Measurements from ENCODE around the gene ADAMTSL3. TPM values are rescaled to one million over a fixed set of nuclear protein-coding genes. Genes with fewer than 3 reads are reported as not detected.
"Not testable (repeated sequence)": the region's sequence is repeated elsewhere in the genome, so short reads cannot be mapped to it uniquely, and the experiment has no call there.

Gene ADAMTSL3
- total RNA-seq, 2 donors from 2014 or later, result 1.6 to 8.7 TPM

- DNase-seq, result no peak
- no peak for ATAC-seq
- intact Hi-C loops (cut with DNase I, micrococcal nuclease), result no loop called here
Measured at GRCh38 chr15:83694015-83694414, 40.1 kb downstream of the ADAMTSL3 start.

GRCh38 chr15:83694536-83694935, 40.6 kb downstream of the ADAMTSL3 start:
- intact Hi-C loops (cut with DNase I, micrococcal nuclease), result no loop called here

DNA sequence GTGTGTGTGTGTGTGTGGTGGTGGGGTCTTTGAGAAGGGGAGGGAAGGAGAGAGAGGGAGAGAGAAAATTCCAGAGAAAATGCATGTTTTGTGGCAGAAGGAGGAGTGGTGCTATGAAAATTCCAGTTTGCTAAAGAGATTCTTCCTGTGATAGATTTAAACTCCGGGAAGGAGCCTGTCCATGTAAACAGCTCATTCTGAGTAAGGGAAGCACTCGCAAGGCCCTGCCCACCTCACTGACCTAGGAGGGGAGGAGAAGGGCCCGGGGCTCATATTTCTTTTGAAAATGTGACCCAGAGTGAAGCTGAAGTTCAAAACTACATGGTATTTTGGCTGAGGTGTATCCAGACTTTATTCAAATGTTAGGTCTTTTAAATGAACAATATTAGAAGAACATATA, 41.3 kb downstream of the ADAMTSL3 start:
- intact Hi-C loops (cut with DNase I, micrococcal nuclease), result no loop called here
- DNase-seq (no peak), ATAC-seq (no peak)

More at GRCh38 chr15:83694536-83694935, 40.6 kb downstream of the ADAMTSL3 start:
- no peak for DNase-seq
- ATAC-seq, result no peak

- ATAC-seq (no peak), DNase-seq (no peak)
- intact Hi-C loops (cut with DNase I, micrococcal nuclease), result no loop called here
Measured at GRCh38 chr15:83695901-83696425, 42.0 kb downstream of the ADAMTSL3 start.

DNA sequence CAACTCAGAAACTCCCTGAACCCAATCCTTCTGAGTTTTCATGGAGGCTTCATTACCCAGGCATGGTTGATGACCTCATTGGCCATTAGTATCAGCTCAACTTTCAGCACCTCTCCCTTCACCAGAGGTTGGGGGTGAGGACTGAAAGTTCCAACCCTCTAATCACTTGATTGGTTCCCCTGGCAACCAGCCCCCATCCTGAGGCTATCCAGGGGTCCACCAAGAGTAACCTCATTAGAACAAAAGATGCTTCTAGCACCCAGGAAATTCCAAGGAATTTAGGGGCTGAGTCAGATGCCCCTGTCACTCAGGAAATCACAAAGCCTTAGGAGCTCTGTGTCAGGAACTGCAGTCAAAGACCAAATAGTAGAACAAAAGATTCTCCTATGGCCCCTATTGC, 43.8 kb downstream of the ADAMTSL3 start:
- ATAC-seq (no peak), DNase-seq (no peak)
- intact Hi-C loops (cut with DNase I, micrococcal nuclease), result no loop called here

DNA sequence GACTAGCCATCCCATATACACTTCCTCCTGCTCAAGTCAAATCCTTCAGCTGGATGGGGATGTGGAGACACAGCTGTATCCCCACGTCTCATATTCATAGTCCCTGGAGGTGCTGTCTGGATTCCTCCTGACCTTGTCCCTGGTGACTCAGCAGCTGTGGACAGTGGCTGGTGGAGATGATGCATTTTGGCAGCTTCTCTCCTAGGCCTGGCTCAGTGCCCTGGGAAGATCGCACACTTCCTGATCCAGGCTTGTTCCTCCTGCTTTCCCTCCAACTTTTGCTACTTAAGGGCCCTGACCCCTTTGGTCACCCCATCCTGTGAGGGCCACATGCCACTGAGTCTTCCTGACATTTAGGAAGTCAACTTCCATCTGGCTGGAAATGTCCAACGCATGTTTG, 44.4 kb downstream of the ADAMTSL3 start:
- ATAC-seq (no peak), DNase-seq (peak in 1 of 2 donors; percentile 11)
- intact Hi-C loops (cut with DNase I, micrococcal nuclease), result no loop called here

DNA sequence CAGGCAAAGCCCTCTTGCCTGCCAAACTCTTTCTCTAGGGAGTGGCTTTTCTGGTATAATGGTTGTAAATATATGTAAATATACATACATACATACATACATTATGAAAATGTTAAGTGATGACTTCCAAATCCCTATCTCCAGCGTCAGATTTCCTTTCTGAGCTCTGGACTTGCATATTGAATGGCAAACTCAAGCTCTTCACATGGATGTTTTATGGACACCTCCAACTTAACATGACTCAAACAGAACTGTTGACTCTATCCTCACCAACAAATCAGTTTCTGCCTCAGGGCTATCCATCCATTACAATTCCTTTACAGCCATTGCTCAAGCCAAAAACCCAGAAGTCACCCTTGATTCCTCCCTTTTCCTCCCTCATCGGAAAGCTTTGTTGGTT, 45.1 kb downstream of the ADAMTSL3 start:
- no peak for ATAC-seq
- intact Hi-C loops (cut with DNase I, micrococcal nuclease), result no loop called here
- DNase-seq, result no peak

DNA sequence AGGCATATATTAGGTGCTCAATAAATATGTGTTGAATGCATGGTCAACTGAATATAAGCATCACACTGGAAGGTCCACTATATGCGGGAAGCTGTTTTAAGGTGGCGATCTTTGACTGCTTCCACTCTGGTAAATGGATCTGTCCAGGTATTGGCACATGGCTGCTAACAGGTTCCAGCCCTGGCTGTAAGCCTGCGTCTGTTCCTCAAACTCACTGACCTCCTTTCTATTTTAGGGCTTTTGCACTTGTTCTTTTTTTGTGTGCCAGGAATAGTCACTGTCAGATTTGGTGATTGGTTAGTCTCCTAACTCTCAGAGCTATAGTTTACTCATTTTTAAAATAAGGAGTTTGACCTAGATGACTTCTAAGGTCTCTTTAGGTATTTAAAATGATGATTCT, 46.2 kb downstream of the ADAMTSL3 start:
- intact Hi-C loops (cut with DNase I, micrococcal nuclease), result no loop called here
- ATAC-seq (no peak), DNase-seq (no peak)

- ATAC-seq; DNase-seq; intact Hi-C loops (cut with DNase I, micrococcal nuclease): not testable (repeated sequence)
Measured at GRCh38 chr15:83702314-83702713, 48.4 kb downstream of the ADAMTSL3 start.

GRCh38 chr15:83708328-83708727, 54.4 kb downstream of the ADAMTSL3 start:
- intact Hi-C loops (cut with DNase I, micrococcal nuclease), result no loop called here
- ATAC-seq (no peak), DNase-seq (no peak)

DNA sequence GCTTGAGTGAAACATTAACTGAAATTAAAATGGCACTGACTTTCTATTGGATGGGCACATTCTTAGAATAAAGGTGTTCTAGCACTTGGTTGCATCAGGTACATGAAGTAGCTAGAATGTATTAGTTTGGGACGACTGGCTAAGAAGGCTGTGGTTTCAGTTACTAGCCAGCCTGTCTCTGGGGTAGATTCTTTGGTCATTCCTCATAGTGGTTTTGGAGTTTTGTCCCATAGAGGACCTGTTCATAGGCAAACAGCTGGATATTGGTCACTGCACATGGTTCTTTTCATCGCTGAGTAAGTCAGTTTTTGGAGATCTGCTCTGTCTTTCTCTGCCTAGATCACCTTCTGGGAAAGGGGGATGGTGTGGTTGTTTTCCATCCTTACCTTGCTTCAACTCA, 55.3 kb downstream of the ADAMTSL3 start:
- ATAC-seq, result no peak

GRCh38 chr15:83709811-83710210, 55.9 kb downstream of the ADAMTSL3 start:
- DNase-seq (no peak), ATAC-seq (no peak)
- intact Hi-C loops (cut with DNase I, micrococcal nuclease), result no loop called here

More for the DNA sequence above, 55.3 kb downstream of the ADAMTSL3 start:
- DNase-seq, result no peak
- intact Hi-C loops (cut with DNase I, micrococcal nuclease), result no loop called here

GRCh38 chr15:83710452-83710851, 56.5 kb downstream of the ADAMTSL3 start:
- ATAC-seq, result no peak
- intact Hi-C loops (cut with DNase I, micrococcal nuclease), result no loop called here
- no peak for DNase-seq

- DNase-seq (no peak), ATAC-seq (no peak)
- intact Hi-C loops (cut with DNase I, micrococcal nuclease), result no loop called here
Measured at GRCh38 chr15:83711236-83711635, 57.3 kb downstream of the ADAMTSL3 start.

GRCh38 chr15:83713242-83713641, 59.3 kb downstream of the ADAMTSL3 start:
- ATAC-seq, result no peak
- intact Hi-C loops (cut with DNase I, micrococcal nuclease), result no loop called here
- DNase-seq, result no peak

GRCh38 chr15:83714939-83715628, 61.2 kb downstream of the ADAMTSL3 start:
- DNase-seq (no peak), ATAC-seq (no peak)
- intact Hi-C loops (cut with DNase I, micrococcal nuclease), result no loop called here

DNA sequence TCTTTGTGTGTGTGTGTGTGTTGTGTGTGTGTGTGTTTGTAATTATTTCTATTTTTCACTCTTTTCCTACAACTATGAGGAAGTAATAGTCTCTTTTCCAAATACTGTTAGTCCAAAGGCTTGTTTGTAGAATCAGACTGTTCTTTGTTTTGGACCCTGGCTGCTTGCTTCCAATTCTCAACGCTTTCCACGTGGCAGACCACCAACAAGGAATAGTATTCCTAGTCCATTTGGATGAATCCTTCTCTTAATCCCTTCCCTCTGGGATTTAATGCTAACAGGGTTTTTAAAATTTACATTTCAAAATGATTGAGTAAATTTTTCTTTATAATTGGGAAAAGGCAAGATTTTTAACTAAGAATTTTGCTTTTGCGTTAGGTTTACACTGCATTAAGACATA, 62.7 kb downstream of the ADAMTSL3 start:
- DNase-seq (no peak), ATAC-seq (no peak)
- intact Hi-C loops (cut with DNase I, micrococcal nuclease), result no loop called here

DNA sequence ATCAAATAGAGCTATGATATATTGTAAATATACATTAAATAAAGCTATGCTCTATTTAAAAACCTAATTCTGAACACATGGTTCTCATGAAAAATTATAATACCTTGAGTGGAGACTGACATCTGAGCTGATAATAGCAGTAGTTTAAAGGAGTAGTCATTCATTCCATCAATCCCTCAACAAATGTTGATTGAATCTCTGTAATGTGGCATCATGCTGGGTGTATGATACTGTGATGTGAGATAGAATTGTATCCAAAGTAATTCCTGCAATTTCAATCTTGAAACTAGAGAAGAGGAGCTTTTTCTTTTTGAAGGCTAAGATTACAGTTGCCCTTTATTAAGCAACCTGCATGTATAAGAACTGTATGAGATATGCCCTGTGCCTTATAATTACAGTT, 63.1 kb downstream of the ADAMTSL3 start:
- intact Hi-C loops (cut with DNase I, micrococcal nuclease), result no loop called here
- ATAC-seq (no peak), DNase-seq (no peak)

DNA sequence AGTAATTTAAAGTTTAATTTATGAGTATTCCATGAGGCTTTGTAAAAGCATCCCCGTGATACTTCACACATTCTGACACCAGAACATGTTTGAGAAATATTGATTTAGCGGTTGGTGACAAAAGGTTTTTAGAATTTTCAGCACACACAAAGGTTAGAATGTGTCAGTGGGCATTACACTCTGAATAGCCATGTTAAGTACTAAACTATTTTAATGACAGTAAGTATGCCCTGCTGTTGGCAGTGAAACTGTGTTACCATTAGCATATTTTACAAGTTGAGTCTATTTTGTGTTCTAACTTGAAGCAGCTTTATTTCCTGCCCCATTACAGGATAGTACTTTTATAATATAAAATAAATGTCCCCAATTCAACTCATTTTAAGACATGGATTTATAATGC, 66.5 kb downstream of the ADAMTSL3 start:
- intact Hi-C loops (cut with DNase I, micrococcal nuclease), result no loop called here
- DNase-seq (no peak), ATAC-seq (no peak)

GRCh38 chr15:83721031-83721430, 67.1 kb downstream of the ADAMTSL3 start:
- intact Hi-C loops (cut with DNase I, micrococcal nuclease), result no loop called here
- no peak for DNase-seq
- ATAC-seq, result no peak

DNA sequence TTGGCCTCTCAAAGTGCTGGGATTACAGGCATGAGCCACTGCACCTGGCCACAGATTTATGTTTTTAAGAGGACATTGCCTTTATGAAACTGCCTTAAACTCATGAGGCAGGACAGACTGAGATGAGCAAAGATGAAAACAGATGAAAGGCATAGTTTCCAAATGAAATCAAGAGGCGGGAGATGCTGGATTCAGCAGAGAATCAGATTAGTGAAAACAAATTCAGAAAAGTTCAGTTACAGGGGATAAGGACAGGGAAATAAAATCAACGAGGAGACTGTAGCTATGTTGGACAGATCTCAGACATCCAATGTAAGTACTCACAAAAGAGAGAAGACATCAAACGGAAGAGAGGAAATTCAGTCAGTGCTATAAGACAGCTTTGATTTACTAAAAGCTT, 68.1 kb downstream of the ADAMTSL3 start:
- DNase-seq (no peak), ATAC-seq (no peak)
- intact Hi-C loops (cut with DNase I, micrococcal nuclease), result no loop called here
